HEK293 (cell line): Measurements from ENCODE around the gene ARHGAP15.

ENCODE experiments used
- CTCF ChIP-seq: fragments of 450-650 bp; formaldehyde crosslinking; IDR thresholded peaks from 2 replicates; pipeline ENCODE4 v1.5.1; 2016; ENCODE audit warnings: missing biosample characterization, missing genetic modification characterization
- SP2 ChIP-seq: fragments of 450-650 bp; formaldehyde crosslinking; IDR thresholded peaks from 2 replicates; pipeline ENCODE4 v1.5.1; 2016; ENCODE audit warnings: missing biosample characterization, missing genetic modification characterization
- ZNF670 ChIP-seq: fragments of 450-650 bp; formaldehyde crosslinking; IDR thresholded peaks from 2 replicates; pipeline ENCODE4 v1.5.1; 2016; ENCODE audit warnings: missing biosample characterization, missing genetic modification characterization, low read depth
- TF ChIP-seq, protein P1 (sequence below): fragments of 450-650 bp; formaldehyde crosslinking; IDR thresholded peaks from 2 replicates; pipeline ENCODE4 v1.5.1; 2016; ENCODE audit warnings: missing biosample characterization, missing genetic modification characterization, low read depth
- TF ChIP-seq, protein P2 (sequence below): fragments of 450-650 bp; formaldehyde crosslinking; IDR thresholded peaks from 2 replicates; pipeline ENCODE4 v1.5.1; 2016; ENCODE audit warnings: missing biosample characterization, missing genetic modification characterization

DNA sequence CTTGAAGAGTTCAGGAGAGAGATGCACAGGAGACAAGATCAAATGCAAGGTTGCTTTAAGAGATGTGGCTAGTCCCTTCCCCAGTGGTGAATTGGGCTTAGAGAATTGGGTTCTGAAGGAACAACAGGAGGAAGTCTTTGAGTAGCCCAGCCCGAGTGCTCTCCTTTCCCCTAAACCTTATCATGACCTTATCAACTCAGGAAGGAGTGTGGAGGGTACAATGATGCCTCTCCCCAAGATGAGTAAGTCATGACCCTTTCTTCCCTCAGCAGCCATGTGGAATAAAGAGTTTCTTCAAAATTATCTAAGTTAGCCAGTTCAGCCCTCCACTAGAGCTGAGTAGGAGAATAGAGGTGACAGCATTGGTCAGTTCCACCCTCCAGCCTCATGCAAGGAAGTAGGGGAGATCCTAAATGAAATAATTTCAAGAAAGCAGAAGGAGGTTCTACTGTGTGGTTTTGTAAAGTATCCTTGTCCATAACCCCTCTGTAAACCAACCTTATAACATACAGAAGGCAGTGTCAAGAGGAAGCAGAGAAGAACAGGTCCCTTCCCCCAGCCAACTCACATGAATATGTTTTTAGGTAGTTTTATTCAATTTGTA lies 88.4 kb downstream of the ARHGAP15 start:
- TF ChIP-seq ZNF670 (tag by site-specific recombination) (no peak), SP2 (tag by site-specific recombination) (no peak), CTCF (tag by site-specific recombination) (no peak)
- TF ChIP-seq, protein P1, sequence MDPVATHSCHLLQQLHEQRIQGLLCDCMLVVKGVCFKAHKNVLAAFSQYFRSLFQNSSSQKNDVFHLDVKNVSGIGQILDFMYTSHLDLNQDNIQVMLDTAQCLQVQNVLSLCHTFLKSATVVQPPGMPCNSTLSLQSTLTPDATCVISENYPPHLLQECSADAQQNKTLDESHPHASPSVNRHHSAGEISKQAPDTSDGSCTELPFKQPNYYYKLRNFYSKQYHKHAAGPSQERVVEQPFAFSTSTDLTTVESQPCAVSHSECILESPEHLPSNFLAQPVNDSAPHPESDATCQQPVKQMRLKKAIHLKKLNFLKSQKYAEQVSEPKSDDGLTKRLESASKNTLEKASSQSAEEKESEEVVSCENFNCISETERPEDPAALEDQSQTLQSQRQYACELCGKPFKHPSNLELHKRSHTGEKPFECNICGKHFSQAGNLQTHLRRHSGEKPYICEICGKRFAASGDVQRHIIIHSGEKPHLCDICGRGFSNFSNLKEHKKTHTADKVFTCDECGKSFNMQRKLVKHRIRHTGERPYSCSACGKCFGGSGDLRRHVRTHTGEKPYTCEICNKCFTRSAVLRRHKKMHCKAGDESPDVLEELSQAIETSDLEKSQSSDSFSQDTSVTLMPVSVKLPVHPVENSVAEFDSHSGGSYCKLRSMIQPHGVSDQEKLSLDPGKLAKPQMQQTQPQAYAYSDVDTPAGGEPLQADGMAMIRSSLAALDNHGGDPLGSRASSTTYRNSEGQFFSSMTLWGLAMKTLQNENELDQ (tag by site-specific recombination): no peak
- TF ChIP-seq, protein P2, sequence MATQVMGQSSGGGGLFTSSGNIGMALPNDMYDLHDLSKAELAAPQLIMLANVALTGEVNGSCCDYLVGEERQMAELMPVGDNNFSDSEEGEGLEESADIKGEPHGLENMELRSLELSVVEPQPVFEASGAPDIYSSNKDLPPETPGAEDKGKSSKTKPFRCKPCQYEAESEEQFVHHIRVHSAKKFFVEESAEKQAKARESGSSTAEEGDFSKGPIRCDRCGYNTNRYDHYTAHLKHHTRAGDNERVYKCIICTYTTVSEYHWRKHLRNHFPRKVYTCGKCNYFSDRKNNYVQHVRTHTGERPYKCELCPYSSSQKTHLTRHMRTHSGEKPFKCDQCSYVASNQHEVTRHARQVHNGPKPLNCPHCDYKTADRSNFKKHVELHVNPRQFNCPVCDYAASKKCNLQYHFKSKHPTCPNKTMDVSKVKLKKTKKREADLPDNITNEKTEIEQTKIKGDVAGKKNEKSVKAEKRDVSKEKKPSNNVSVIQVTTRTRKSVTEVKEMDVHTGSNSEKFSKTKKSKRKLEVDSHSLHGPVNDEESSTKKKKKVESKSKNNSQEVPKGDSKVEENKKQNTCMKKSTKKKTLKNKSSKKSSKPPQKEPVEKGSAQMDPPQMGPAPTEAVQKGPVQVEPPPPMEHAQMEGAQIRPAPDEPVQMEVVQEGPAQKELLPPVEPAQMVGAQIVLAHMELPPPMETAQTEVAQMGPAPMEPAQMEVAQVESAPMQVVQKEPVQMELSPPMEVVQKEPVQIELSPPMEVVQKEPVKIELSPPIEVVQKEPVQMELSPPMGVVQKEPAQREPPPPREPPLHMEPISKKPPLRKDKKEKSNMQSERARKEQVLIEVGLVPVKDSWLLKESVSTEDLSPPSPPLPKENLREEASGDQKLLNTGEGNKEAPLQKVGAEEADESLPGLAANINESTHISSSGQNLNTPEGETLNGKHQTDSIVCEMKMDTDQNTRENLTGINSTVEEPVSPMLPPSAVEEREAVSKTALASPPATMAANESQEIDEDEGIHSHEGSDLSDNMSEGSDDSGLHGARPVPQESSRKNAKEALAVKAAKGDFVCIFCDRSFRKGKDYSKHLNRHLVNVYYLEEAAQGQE: no peak
